Measurements from ENCODE around the gene RFNG. TPM values are rescaled to one million over a fixed set of nuclear protein-coding genes. Genes with fewer than 3 reads are reported as not detected.
A peak's percentile ranks its signal among the peaks of the same experiment; 100 is the strongest.

The RFNG gene
- total and polyA plus RNA-seq, 12 donors, result 13.9 to 30.1 (median 20.3) TPM

DNA sequence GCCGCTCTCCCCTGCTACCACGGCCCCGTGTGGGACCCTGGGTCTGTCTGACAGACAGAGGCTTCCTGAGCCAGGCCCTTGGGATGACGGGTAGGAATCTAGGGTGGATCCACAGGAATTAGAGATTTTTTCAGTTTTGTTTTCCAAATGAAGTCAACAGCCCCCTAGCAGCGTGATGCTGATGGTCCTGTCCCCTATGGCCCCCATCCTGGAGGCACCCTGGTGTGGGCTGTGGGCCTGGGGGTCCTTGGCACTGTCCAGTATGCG, 44.5 kb downstream of the RFNG start:
- DNase-seq (no peak), ATAC-seq (no peak)
- intact Hi-C loops (cut with DNase I), result loop anchor here in 1 of 10 donors (5.0 kb wide), 1 partner anchor 40 kb away; no protein-coding TSS in a partner anchor
- no peaks in the 10 kb centered on the region for H3K27me3 ChIP-seq
- H3K27ac ChIP-seq, result peak overlapping the region in 1 of 10 donors; percentile 9
- H3K9me3 ChIP-seq, result no peaks in the 10 kb centered on the region
- H3K4me3 ChIP-seq, result no peak overlapping the region
- no peak for TF ChIP-seq CTCF (IDR thresholded peaks at IDR 0.05)
- 81 to 85% methylated on average over 6 of the region's 6 CpGs for WGBS, 2 donors
- peaks cover 0 to 9% (median 0%) of the 10 kb centered on the region in 9 donors for H3K36me3 ChIP-seq
- H3K4me1 ChIP-seq, result peaks cover 10 to 56% (median 33%) of the 10 kb centered on the region in 9 donors

DNA sequence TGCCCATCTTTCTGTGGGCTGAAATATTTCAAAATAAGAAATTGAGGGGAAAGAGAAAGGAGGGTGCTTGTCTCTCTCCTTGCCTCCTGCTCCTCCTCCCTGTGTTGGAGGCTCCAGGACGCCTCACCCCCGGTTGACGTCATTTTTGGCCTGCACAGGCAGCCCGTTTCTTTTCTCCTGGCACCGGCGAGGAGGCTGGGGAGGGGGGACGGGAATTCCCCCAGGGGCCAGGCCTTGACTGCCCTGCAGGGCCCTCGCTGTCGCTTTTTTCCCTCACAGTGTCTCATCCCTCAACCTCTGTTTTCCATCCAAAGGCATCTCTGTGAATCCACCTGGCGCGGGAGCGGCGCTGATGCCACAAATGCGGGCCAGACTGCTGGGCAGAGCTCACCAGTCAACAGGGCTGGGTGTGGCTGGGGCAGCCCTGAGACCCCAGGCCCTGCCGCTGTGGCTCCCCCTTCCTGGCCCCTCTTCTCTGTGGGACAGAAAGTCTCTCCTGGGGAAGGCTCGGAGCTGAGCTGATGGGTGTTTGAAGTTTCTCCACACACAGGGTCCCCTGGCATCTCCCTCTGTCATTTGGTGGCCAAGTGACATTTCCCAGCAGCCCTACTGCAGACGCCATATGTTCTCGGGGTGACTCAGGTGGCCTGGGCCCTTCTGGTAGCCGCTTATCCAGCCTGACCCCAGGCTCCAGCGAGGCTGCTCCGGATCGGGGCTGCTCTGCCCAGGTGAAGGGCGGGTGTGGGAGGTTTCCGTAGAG, 45.0 kb downstream of the RFNG start:
- ATAC-seq, result peak in 7 of 8 donors; percentile 5 to 72 (median 33)
- Histone ChIP-seq H3K27me3 (no peaks in the 10 kb centered on the region), H3K36me3 (peaks cover 0 to 5% (median 0%) of the 10 kb centered on the region in 9 donors), H3K4me1 (peaks cover 10 to 56% (median 33%) of the 10 kb centered on the region in 9 donors), H3K4me3 (no peak overlapping the region), H3K27ac (peak overlapping the region in 3 of 10 donors; percentile 30 to 40 (median 39)), H3K9me3 (no peaks in the 10 kb centered on the region)
- 57 to 64% methylated on average over 23 to 24 of the region's 24 CpGs for WGBS, 2 donors
- intact Hi-C loops (cut with DNase I), result loop anchor here in 1 of 10 donors (5.0 kb wide), 1 partner anchor 39 kb away; no protein-coding TSS in a partner anchor
- peak in 1 of 2 donors; percentile 50 for DNase-seq
- TF ChIP-seq CTCF (IDR thresholded peaks at IDR 0.05), result no peak

GRCh38 chr17:82005701-82006348, 45.8 kb downstream of the RFNG start:
- no peak for TF ChIP-seq CTCF (IDR thresholded peaks at IDR 0.05)
- H3K36me3 ChIP-seq, result no peaks in the 10 kb centered on the region
- no peak overlapping the region for H3K4me3 ChIP-seq
- intact Hi-C loops (cut with DNase I), result loop anchor here in 1 of 10 donors (5.0 kb wide), 1 partner anchor 39 kb away; no protein-coding TSS in a partner anchor
- no peaks in the 10 kb centered on the region for H3K9me3 ChIP-seq
- no peak for DNase-seq
- WGBS, 2 donors, result 88 to 91% methylated on average over 30 of the region's 30 CpGs
- no peak for ATAC-seq
- H3K27ac ChIP-seq, result no peak overlapping the region
- peaks cover 10 to 56% (median 33%) of the 10 kb centered on the region in 9 donors for H3K4me1 ChIP-seq
- H3K27me3 ChIP-seq, result no peaks in the 10 kb centered on the region

GRCh38 chr17:82004517-82005455, 46.8 kb downstream of the RFNG start:
- ATAC-seq, result no peak
- Histone ChIP-seq H3K4me1 (peaks cover 10 to 56% (median 33%) of the 10 kb centered on the region in 9 donors), H3K9me3 (no peaks in the 10 kb centered on the region), H3K27ac (no peak overlapping the region), H3K27me3 (no peaks in the 10 kb centered on the region), H3K36me3 (no peaks in the 10 kb centered on the region), H3K4me3 (no peak overlapping the region)
- intact Hi-C loops (cut with DNase I), result loop anchor here in 1 of 10 donors (5.0 kb wide), 1 partner anchor 37 kb away; no protein-coding TSS in a partner anchor
- WGBS, 2 donors, result 89% methylated on average over 41 of the region's 41 CpGs
- TF ChIP-seq CTCF (IDR thresholded peaks at IDR 0.05), result no peak
- DNase-seq, result no peak
